Bronchial epithelial cell (primary cell): ENCODE results near the gene LAMA2. TPM values are rescaled to one million over a fixed set of nuclear protein-coding genes. Genes with fewer than 3 reads are reported as not detected.

ENCODE experiments used
- DNase-seq: peaks from one replicate; pipeline ENCODE4 v3.0.0-alpha.2; 2010; ENCODE audit warnings: low read depth
- FAIRE-seq: peaks from 2 replicates; lab custom pipeline; 2011; peaks lifted over from hg19 to GRCh38; lab: Jason Lieb, UNC
- H3K27me3 ChIP-seq: 2 replicates; pipeline ENCODE4 v1.5.1; 2011; ENCODE audit warnings: low read length; ENCODE audit not compliant: control insufficient read depth, insufficient read depth
- H3K36me3 ChIP-seq: 2 replicates; pipeline ENCODE4 v1.5.1; 2011; ENCODE audit warnings: low read length; ENCODE audit not compliant: control insufficient read depth, insufficient read depth
- H3K4me3 ChIP-seq: 2 replicates; pipeline ENCODE4 v1.5.1; 2011; ENCODE audit warnings: mild to moderate bottlenecking, low read depth, low read length, control low read depth
- CTCF ChIP-seq: IDR thresholded peaks from 2 replicates; pipeline ENCODE4 v1.5.1; 2011; ENCODE audit warnings: mild to moderate bottlenecking, moderate library complexity, low read length, control low read depth, inconsistent platforms; ENCODE audit not compliant: insufficient read depth, severe bottlenecking
- total RNA-seq: library from RNA; depleted of rRNA; stranded (reverse); fragments of >200 nt; gene quantifications from 2 replicates; pipeline ENCODE4 v1.2.1, GENCODE V29; 2014

The LAMA2 gene
- total RNA-seq, 1 donor from 2014 or later = 2.6 TPM

GRCh38 chr6:129416337-129416990 lies 533.5 kb downstream of the LAMA2 start:
- no peak for FAIRE-seq
- no peak overlapping the region for H3K4me3 ChIP-seq
- no peak for TF ChIP-seq CTCF
- no peaks in the 10 kb centered on the region for H3K36me3 ChIP-seq
- DNase-seq = no peak
- H3K27me3 ChIP-seq = no peaks in the 10 kb centered on the region

DNA sequence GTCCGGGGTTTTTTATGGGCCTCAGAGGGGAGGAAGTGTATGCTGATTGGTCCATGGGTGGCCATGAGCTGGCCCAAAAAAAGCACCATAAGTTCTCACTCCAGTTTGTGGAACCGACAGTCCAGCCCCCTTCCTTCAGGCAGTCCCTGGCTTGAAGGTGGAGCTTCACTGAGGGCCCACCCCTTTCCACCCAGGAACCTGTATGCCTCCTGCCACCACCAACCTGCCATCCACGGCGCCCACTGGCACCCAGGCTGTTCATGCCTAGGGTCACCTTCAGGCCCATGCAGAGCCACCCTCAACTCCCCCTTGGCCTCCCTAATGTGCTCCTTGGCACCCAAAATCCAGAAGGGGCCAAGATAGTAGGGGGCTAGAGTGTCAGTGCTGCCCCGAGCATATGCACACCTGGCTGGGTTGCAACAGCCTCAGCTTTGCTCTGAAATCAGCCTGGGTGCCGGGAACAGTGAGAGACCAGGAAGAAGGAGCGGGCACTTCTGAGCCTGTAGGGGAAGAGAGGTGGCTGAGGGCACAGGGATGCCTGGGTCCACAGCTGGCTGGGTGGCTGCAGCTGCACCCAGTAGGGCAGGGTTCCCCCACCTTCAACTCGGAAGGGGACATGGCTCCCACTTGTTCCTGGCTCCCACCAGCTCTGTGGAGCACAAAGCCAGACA lies 534.6 kb downstream of the LAMA2 start:
- no peak for FAIRE-seq
- H3K27me3 ChIP-seq = no peaks in the 10 kb centered on the region
- TF ChIP-seq CTCF = no peak
- H3K4me3 ChIP-seq = no peak overlapping the region
- DNase-seq = no peak
- no peaks in the 10 kb centered on the region for H3K36me3 ChIP-seq

DNA sequence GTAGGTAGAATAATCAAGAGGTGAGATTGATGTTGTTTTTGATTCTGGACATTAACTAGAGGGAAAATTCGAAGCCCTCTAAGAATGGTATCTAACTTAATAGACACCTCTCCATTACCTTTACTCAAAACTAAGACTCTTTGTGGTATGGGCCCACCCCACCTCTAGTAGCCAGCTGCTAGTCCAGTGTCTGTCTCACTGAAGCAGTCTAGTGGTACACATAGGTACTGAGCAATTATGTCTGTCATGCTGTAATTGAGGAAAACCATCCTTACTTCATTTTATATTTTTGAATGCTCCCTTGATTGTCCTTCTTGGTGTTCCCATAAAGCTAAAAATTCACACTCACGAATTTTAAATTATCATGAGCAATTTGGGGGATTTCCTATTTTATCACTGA lies 536.4 kb downstream of the LAMA2 start:
- no peak for TF ChIP-seq CTCF
- Histone ChIP-seq H3K4me3 (no peak overlapping the region), H3K27me3 (no peaks in the 10 kb centered on the region), H3K36me3 (no peaks in the 10 kb centered on the region)
- no peak for FAIRE-seq
- DNase-seq = no peak

- FAIRE-seq (no peak), DNase-seq (no peak)
- Histone ChIP-seq H3K36me3 (no peaks in the 10 kb centered on the region), H3K27me3 (no peaks in the 10 kb centered on the region), H3K4me3 (no peak overlapping the region)
- TF ChIP-seq CTCF = no peak
Observed at GRCh38 chr6:129426343-129426742, 543.4 kb downstream of the LAMA2 start.

DNA sequence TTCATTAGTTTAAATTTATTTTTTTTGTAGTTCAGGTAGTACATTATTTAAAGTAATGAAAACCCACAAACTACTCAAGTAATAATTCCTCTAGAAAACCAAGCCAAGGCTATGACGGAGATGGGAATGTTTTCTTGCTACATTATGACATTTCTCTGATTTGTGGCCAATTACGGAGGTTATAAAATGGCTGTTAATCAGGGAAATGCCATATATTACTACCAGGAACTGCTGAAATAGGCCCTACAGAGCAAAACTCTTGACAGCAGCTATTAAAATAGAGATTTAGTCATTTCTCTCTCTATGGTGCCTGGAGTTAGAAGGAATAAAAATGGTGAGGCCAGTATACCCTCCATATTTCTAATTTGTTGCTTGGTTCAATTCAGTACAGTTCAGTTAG lies 547.0 kb downstream of the LAMA2 start:
- H3K36me3 ChIP-seq = no peaks in the 10 kb centered on the region
- DNase-seq = no peak
- no peak overlapping the region for H3K4me3 ChIP-seq
- FAIRE-seq = no peak
- no peaks in the 10 kb centered on the region for H3K27me3 ChIP-seq
- no peak for TF ChIP-seq CTCF
